Prostate gland (tissue), 2 donors: ENCODE data around the gene GOLGA6L1.

ENCODE experiments used
- POLR2A ChIP-seq: fragments of 450-650 bp; IDR thresholded peaks from one replicate; pipeline ENCODE4 v1.6.1; 2016; ENCODE audit warnings: antibody characterized with exemption, mild to moderate bottlenecking
- POLR2AphosphoS5 ChIP-seq: sonication (generic); formaldehyde crosslinking; IDR thresholded peaks from one replicate; pipeline ENCODE4 v1.6.1; 2017; ENCODE audit warnings: antibody characterized with exemption
- TF ChIP-seq, protein P1 (sequence below), 4 experiments: fragments of 200-600 bp in 2 of 4; fragments of 450-650 bp in 2 of 4; sonication (generic) in 2 of 4; IDR thresholded peaks; 1 replicate in 3 of 4; 2 replicates in 1 of 4; pipeline ENCODE4 v1.5.1; 2016 to 2019; ENCODE audit warnings: antibody characterized with exemption in 4 of 4, mild to moderate bottlenecking in 2 of 4, moderate library complexity in 2 of 4

DNA sequence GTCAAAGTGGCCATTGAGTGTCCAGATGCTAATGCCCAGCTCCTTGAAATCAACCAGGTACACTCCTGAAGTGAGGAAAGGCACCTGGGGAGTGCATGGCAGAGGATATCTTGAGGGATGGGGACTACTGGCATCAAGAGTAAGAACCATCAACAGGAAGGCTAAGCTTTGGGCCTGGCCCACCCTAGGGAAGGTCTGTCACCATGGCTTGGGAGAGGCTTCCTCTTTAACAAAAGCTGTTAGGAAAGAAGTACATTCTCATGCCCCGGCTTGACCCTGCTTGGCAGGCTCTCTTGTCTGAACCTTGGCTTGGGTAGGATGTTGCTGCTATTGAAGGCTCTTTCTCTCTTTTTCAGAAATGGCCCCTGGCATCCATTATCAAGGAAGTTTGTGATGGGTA is 53.5 kb downstream of the GOLGA6L1 start:
- TF ChIP-seq, protein P1, sequence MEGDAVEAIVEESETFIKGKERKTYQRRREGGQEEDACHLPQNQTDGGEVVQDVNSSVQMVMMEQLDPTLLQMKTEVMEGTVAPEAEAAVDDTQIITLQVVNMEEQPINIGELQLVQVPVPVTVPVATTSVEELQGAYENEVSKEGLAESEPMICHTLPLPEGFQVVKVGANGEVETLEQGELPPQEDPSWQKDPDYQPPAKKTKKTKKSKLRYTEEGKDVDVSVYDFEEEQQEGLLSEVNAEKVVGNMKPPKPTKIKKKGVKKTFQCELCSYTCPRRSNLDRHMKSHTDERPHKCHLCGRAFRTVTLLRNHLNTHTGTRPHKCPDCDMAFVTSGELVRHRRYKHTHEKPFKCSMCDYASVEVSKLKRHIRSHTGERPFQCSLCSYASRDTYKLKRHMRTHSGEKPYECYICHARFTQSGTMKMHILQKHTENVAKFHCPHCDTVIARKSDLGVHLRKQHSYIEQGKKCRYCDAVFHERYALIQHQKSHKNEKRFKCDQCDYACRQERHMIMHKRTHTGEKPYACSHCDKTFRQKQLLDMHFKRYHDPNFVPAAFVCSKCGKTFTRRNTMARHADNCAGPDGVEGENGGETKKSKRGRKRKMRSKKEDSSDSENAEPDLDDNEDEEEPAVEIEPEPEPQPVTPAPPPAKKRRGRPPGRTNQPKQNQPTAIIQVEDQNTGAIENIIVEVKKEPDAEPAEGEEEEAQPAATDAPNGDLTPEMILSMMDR (IDR thresholded peaks at IDR 0.05) = no peak
- no peak for TF ChIP-seq POLR2A
- no peak for TF ChIP-seq POLR2AphosphoS5
